H9 (cell line): Measurements from ENCODE around the gene ABCA4. TPM values are rescaled to one million over a fixed set of nuclear protein-coding genes. Genes with fewer than 3 reads are reported as not detected.

ENCODE experiments used
- DNase-seq: peaks from one replicate; pipeline ENCODE4 v3.0.0-alpha.2; 2017
- H2AFZ ChIP-seq: one replicate; pipeline ENCODE4 v1.6.1; 2013; ENCODE audit warnings: mild to moderate bottlenecking, low read length, control low read depth, moderate library complexity
- H2AK5ac ChIP-seq: 2 replicates; pipeline ENCODE4 v1.6.1; 2013; ENCODE audit warnings: low read length, control low read depth, mixed read lengths; ENCODE audit not compliant: insufficient read length
- H2BK120ac ChIP-seq: one replicate; pipeline ENCODE4 v1.6.1; 2013; ENCODE audit warnings: low read depth, mild to moderate bottlenecking, low read length, control low read depth, inconsistent platforms; ENCODE audit not compliant: poor library complexity, severe bottlenecking
- H2BK12ac ChIP-seq: 2 replicates; pipeline ENCODE4 v1.6.1; 2013; ENCODE audit warnings: low read length, control low read depth, mixed read lengths, low read depth; ENCODE audit not compliant: insufficient read length
- H2BK15ac ChIP-seq: 2 replicates; pipeline ENCODE4 v1.6.1; 2013; ENCODE audit warnings: low read depth, low read length, control low read depth
- H2BK20ac ChIP-seq: one replicate; pipeline ENCODE4 v1.6.1; 2013; ENCODE audit warnings: low read depth, mild to moderate bottlenecking, low read length, control low read depth, inconsistent platforms; ENCODE audit not compliant: poor library complexity, severe bottlenecking
- H2BK5ac ChIP-seq: 2 replicates; pipeline ENCODE4 v1.6.1; 2013; ENCODE audit warnings: low read length, control low read depth, mixed read lengths; ENCODE audit not compliant: insufficient read length
- H3K14ac ChIP-seq: 2 replicates; pipeline ENCODE4 v1.6.1; 2013; ENCODE audit warnings: low read length, control low read depth; ENCODE audit not compliant: insufficient read depth
- H3K18ac ChIP-seq: 2 replicates; pipeline ENCODE4 v1.6.1; 2013; ENCODE audit warnings: low read depth, mild to moderate bottlenecking, mixed read lengths, low read length, control low read depth; ENCODE audit not compliant: insufficient read length
- H3K23ac ChIP-seq: 2 replicates; pipeline ENCODE4 v1.6.1; 2013; ENCODE audit warnings: low read length, control low read depth, mixed read lengths, low read depth; ENCODE audit not compliant: insufficient read length
- H3K23me2 ChIP-seq: 2 replicates; pipeline ENCODE4 v1.6.1; 2013; ENCODE audit warnings: low read depth, mild to moderate bottlenecking, mixed read lengths, low read length, control low read depth; ENCODE audit not compliant: insufficient read length, poor library complexity, severe bottlenecking
- H3K27ac ChIP-seq: 2 replicates; pipeline ENCODE4 v1.5.1; 2013; ENCODE audit warnings: low read length, control low read depth, mixed read lengths, low read depth; ENCODE audit not compliant: insufficient read length
- H3K27me3 ChIP-seq: 2 replicates; pipeline ENCODE4 v1.6.1; 2013; ENCODE audit warnings: low read length, control low read depth, inconsistent platforms; ENCODE audit not compliant: insufficient read depth
- H3K4ac ChIP-seq: 2 replicates; pipeline ENCODE4 v1.6.1; 2013; ENCODE audit warnings: low read depth, mild to moderate bottlenecking, control low read depth, inconsistent platforms, low read length, moderate library complexity
- H3K4me1 ChIP-seq: 2 replicates; pipeline ENCODE4 v1.6.1; 2013; ENCODE audit warnings: low read length, control low read depth, inconsistent platforms; ENCODE audit not compliant: insufficient read depth
- H3K4me2 ChIP-seq: 2 replicates; pipeline ENCODE4 v1.6.1; 2013; ENCODE audit warnings: low read length, control low read depth, mixed read lengths; ENCODE audit not compliant: insufficient read length, insufficient read depth
- H3K56ac ChIP-seq: 2 replicates; pipeline ENCODE4 v1.6.1; 2013; ENCODE audit warnings: low read depth, mild to moderate bottlenecking, mixed read lengths, low read length, control low read depth; ENCODE audit not compliant: insufficient read length
- H3K79me1 ChIP-seq: 2 replicates; pipeline ENCODE4 v1.6.1; 2013; ENCODE audit warnings: low read depth, mild to moderate bottlenecking, moderate library complexity, low read length, control low read depth, inconsistent platforms; ENCODE audit not compliant: insufficient read depth, poor library complexity, severe bottlenecking
- H3K79me2 ChIP-seq: 2 replicates; pipeline ENCODE4 v1.6.1; 2013; ENCODE audit warnings: low read length, control low read depth, inconsistent platforms; ENCODE audit not compliant: insufficient read depth
- H3K9ac ChIP-seq: 2 replicates; pipeline ENCODE4 v1.6.1; 2013; ENCODE audit warnings: low read length, control low read depth, mixed read lengths; ENCODE audit not compliant: insufficient read length; ENCODE audit errors: extremely low read depth
- H3K9me3 ChIP-seq: one replicate; pipeline ENCODE4 v1.6.1; 2013; ENCODE audit warnings: low read depth, low read length, inconsistent platforms; ENCODE audit not compliant: control insufficient read depth
- H3T11ph ChIP-seq: one replicate; pipeline ENCODE4 v1.6.1; 2013; ENCODE audit warnings: mild to moderate bottlenecking, low read length, control low read depth, inconsistent platforms
- H4K20me1 ChIP-seq: one replicate; pipeline ENCODE4 v1.6.1; 2013; ENCODE audit not compliant: control insufficient read depth, insufficient read length, insufficient read depth
- H4K5ac ChIP-seq: 2 replicates; pipeline ENCODE4 v1.6.1; 2013; ENCODE audit warnings: low read depth, mild to moderate bottlenecking, mixed read lengths, low read length, control low read depth; ENCODE audit not compliant: insufficient read length
- H4K8ac ChIP-seq: replicated peaks from 2 replicates; pipeline ENCODE4 v1.6.1; 2013; ENCODE audit warnings: low read length, control low read depth, mixed read lengths, low read depth; ENCODE audit not compliant: insufficient read length
- H4K91ac ChIP-seq: 2 replicates; pipeline ENCODE4 v1.6.1; 2013; ENCODE audit warnings: low read depth, mild to moderate bottlenecking, moderate library complexity, mixed read lengths, low read length, control low read depth; ENCODE audit not compliant: insufficient read length
- H3K27ac Mint-ChIP-seq, 3 experiments: 2 replicates in 2 of 3; 3 replicates in 1 of 3; pipeline ENCODE4 v1.8.0; 2020 to 2021; ENCODE audit warnings: mixed read lengths in 3 of 3, mild to moderate bottlenecking in 1 of 3, moderate library complexity in 1 of 3
- H3K27me3 Mint-ChIP-seq: 2 replicates; pipeline ENCODE4 v1.8.0; 2021; ENCODE audit warnings: low read depth, mild to moderate bottlenecking, moderate library complexity, mixed read lengths
- H3K36me3 Mint-ChIP-seq, 3 experiments: 2 replicates in 2 of 3; 3 replicates in 1 of 3; pipeline ENCODE4 v1.8.0; 2020 to 2021; ENCODE audit warnings: low read depth in 3 of 3, mixed read lengths in 3 of 3; ENCODE audit not compliant: insufficient read depth in 1 of 3
- H3K4me1 Mint-ChIP-seq, 2 experiments: 2 replicates each; pipeline ENCODE4 v1.8.0; 2020; ENCODE audit warnings: mixed read lengths in 2 of 2
- H3K4me3 Mint-ChIP-seq, 2 experiments: 2 replicates in 1 of 2; 3 replicates in 1 of 2; pipeline ENCODE4 v1.8.0; 2020 to 2021; ENCODE audit warnings: mild to moderate bottlenecking in 2 of 2, mixed read lengths in 2 of 2, moderate library complexity in 1 of 2
- H3K9me3 Mint-ChIP-seq, 2 experiments: 2 replicates in 1 of 2; 3 replicates in 1 of 2; pipeline ENCODE4 v1.8.0; 2020; ENCODE audit warnings: mild to moderate bottlenecking in 2 of 2, mixed read lengths in 2 of 2, moderate library complexity in 1 of 2
- CTCF ChIP-seq: fragments of 200-600 bp; sonication (generic); conservative IDR thresholded peaks from 3 replicates; pipeline ENCODE4 v1.8.0; 2021; ENCODE audit warnings: antibody characterized with exemption, mild to moderate bottlenecking
- WGBS: extraction: QIAGEN DNeasy Blood & Tissue Kit; methylation state at CpG from one replicate; pipeline ENCODE4 v1.1.7; 2013; ENCODE audit warnings: missing lambda C conversion rate, low lambda C conversion rate, mixed read lengths; ENCODE audit not compliant: insufficient read length; ENCODE audit errors: extremely low coverage; 5-methylcytosine and 5-hydroxymethylcytosine counted together
- total RNA-seq: library from RNA; stranded (reverse); gene quantifications from 2 replicates; pipeline ENCODE4 v1.2.1, GENCODE V29; 2021

ABCA4 gene
- total RNA-seq, 1 experiment from 2014 or later: not detected

- Histone ChIP-seq H2BK20ac (no peak overlapping the region), H3K23ac (no peak overlapping the region), H3K4ac (no peak overlapping the region), H3K9ac (no peak overlapping the region), H2AK5ac (no peak overlapping the region), H3K9me3 (no peaks in the 10 kb centered on the region), H4K20me1 (no peaks in the 10 kb centered on the region), H2BK15ac (no peak overlapping the region), H4K5ac (no peak overlapping the region), H2AFZ (no peak overlapping the region), H3K79me1 (no peaks in the 10 kb centered on the region), H2BK12ac (no peak overlapping the region), H3K23me2 (no peaks in the 10 kb centered on the region), H3K18ac (no peak overlapping the region), H3K56ac (no peak overlapping the region), H3K27ac (no peak overlapping the region), H3K27me3 (no peaks in the 10 kb centered on the region), H3K79me2 (no peaks in the 10 kb centered on the region), H3K14ac (no peak overlapping the region), H2BK120ac (no peak overlapping the region), H4K8ac (no peak overlapping the region), H2BK5ac (no peak overlapping the region), H3K4me2 (no peak overlapping the region), H3T11ph (no peak overlapping the region), H4K91ac (no peak overlapping the region), H3K4me1 (no peaks in the 10 kb centered on the region)
- no peak for DNase-seq
- no peak for TF ChIP-seq CTCF
- no peaks in the 10 kb centered on the region for H3K9me3 Mint-ChIP-seq
- no peak overlapping the region for H3K4me3 Mint-ChIP-seq
- H3K27me3 Mint-ChIP-seq: peaks cover 3% of the 10 kb centered on the region; the same call in 1 of the 2 replicates
- H3K27ac Mint-ChIP-seq: no peak overlapping the region; a peak in 1 of 7 replicates
- no CpG with 5 or more reads among the region's 2 CpGs for WGBS
- H3K4me1 Mint-ChIP-seq: peaks cover 0 to 2% of the 10 kb centered on the region in 2 experiments; a peak in 1 of 4 replicates
- H3K36me3 Mint-ChIP-seq: no peaks in the 10 kb centered on the region; a peak in 1 of 7 replicates
Measured at GRCh38 chr1:93965256-93965655, 155.7 kb downstream of the ABCA4 start.
